SK-N-SH (cell line): ENCODE results near the gene TCEAL7. TPM values are rescaled to one million over a fixed set of nuclear protein-coding genes. Genes with fewer than 3 reads are reported as not detected.
A peak's percentile ranks its signal among the peaks of the same experiment; 100 is the strongest.

Experiments used
- CTCF ChIA-PET: fragments of 300-600, 350-600 bp; formaldehyde crosslinking; extraction: SDS; loops from one replicate; lab custom pipeline; 2021; lab: Yijun Ruan, JAX
- POLR2A ChIA-PET: fragments of 350-600 bp; sonication (Branson Sonifier 250); formaldehyde crosslinking; extraction: SDS; loops from one replicate; lab custom pipeline; 2020; ENCODE audit warnings: antibody characterized with exemption, inconsistent platforms; lab: Yijun Ruan, JAX
- DNase-seq: peaks from one replicate; pipeline ENCODE4 v3.0.0; 2012
- H2AFZ ChIP-seq: fragments of 200-600 bp; sonication (generic); 2 replicates; pipeline ENCODE4 v1.8.1; 2016; ENCODE audit warnings: antibody characterized with exemption, mild to moderate bottlenecking, low read depth
- H3F3A ChIP-seq: fragments of 200-600 bp; sonication (generic); replicated peaks from 2 replicates; pipeline ENCODE3; 2016; ENCODE audit warnings: antibody characterized with exemption, mild to moderate bottlenecking; ENCODE audit not compliant: insufficient read depth
- H3K27ac ChIP-seq, 2 experiments: fragments of 200-500 bp in 1 of 2; fragments of 200-600 bp in 1 of 2; sonication (Bioruptor generic) in 1 of 2; sonication (generic), shearing (Covaris generic) in 1 of 2; 2 replicates each; pipeline versions ENCODE4 v1.5.1 to v1.6.1; 2014 to 2016; ENCODE audit warnings: low read depth in 2 of 2, inconsistent platforms in 1 of 2, low read length in 1 of 2, mild to moderate bottlenecking in 1 of 2, mixed read lengths in 1 of 2
- H3K27me3 ChIP-seq: fragments of 200-600 bp; sonication (generic), shearing (Covaris generic); 2 replicates; pipeline ENCODE4 v1.6.1; 2016; ENCODE audit warnings: mixed run types; ENCODE audit not compliant: insufficient read depth
- H3K36me3 ChIP-seq, 2 experiments: fragments of 200-500 bp in 1 of 2; fragments of 200-600 bp in 1 of 2; sonication (Bioruptor generic) in 1 of 2; sonication (generic) in 1 of 2; replicated peaks in 1 of 2; 2 replicates each; pipeline versions ENCODE3 to v1.5.1; 2014 to 2016; ENCODE audit warnings: low read length in 1 of 2, mild to moderate bottlenecking in 1 of 2; ENCODE audit not compliant: insufficient read depth in 2 of 2, control insufficient read depth in 1 of 2
- H3K4me1 ChIP-seq, 2 experiments: fragments of 200-500 bp in 1 of 2; fragments of 200-600 bp in 1 of 2; sonication (Bioruptor generic) in 1 of 2; sonication (generic), shearing (Covaris generic) in 1 of 2; 2 replicates each; pipeline versions ENCODE4 v1.5.1 to v1.6.1; 2014 to 2016; ENCODE audit warnings: low read depth in 1 of 2, low read length in 1 of 2, mixed run types in 1 of 2; ENCODE audit not compliant: insufficient read depth in 2 of 2, control insufficient read depth in 1 of 2
- H3K4me2 ChIP-seq: fragments of 200-600 bp; sonication (generic), shearing (Covaris generic); 2 replicates; pipeline ENCODE4 v1.6.1; 2017; ENCODE audit warnings: mixed run types
- H3K4me3 ChIP-seq, 2 experiments: fragments of 200-500 bp in 1 of 2; fragments of 200-600 bp in 1 of 2; sonication (Bioruptor generic) in 1 of 2; sonication (generic), shearing (Covaris generic) in 1 of 2; 2 replicates each; pipeline versions ENCODE4 v1.5.1 to v1.8.1; 2014 to 2016; ENCODE audit warnings: low read depth in 2 of 2, inconsistent platforms in 1 of 2, low read length in 1 of 2, mild to moderate bottlenecking in 1 of 2, mixed read lengths in 1 of 2, moderate library complexity in 1 of 2
- H3K79me2 ChIP-seq: fragments of 200-600 bp; sonication (generic); 2 replicates; pipeline ENCODE4 v1.8.1; 2017; ENCODE audit warnings: mild to moderate bottlenecking; ENCODE audit not compliant: insufficient read depth
- H3K9ac ChIP-seq: fragments of 200-600 bp; sonication (generic); 2 replicates; pipeline ENCODE4 v1.6.1; 2017; ENCODE audit warnings: mixed run types
- H3K9me2 ChIP-seq: fragments of 200-600 bp; sonication (generic); 2 replicates; pipeline ENCODE4 v1.6.1; 2017; ENCODE audit warnings: mixed run types
- H3K9me3 ChIP-seq: fragments of 200-600 bp; sonication (generic); 2 replicates; pipeline ENCODE4 v1.6.1; 2017; ENCODE audit warnings: mixed run types, mild to moderate bottlenecking, moderate library complexity
- H4K20me1 ChIP-seq: fragments of 200-600 bp; sonication (generic); 2 replicates; pipeline ENCODE4 v1.6.1; 2017; ENCODE audit warnings: mild to moderate bottlenecking, mixed run types; ENCODE audit not compliant: insufficient read depth
- ELF1 ChIP-seq: IDR thresholded peaks from 2 replicates; pipeline ENCODE4 v1.4.0; 2012
- EZH2phosphoT487 ChIP-seq: fragments of 200-600 bp; sonication (generic); IDR thresholded peaks from 2 replicates; pipeline ENCODE4 v1.6.1; 2017; ENCODE audit warnings: low read depth, mixed run types, mild to moderate bottlenecking, antibody characterized with exemption, moderate library complexity, borderline replicate concordance
- FOSL2 ChIP-seq: IDR thresholded peaks from 2 replicates; pipeline ENCODE4 v1.4.0; 2012; ENCODE audit warnings: low read depth, mild to moderate bottlenecking, moderate library complexity, borderline replicate concordance
- FOXJ3 ChIP-seq: sonication (generic); formaldehyde crosslinking; IDR thresholded peaks from 2 replicates; pipeline ENCODE4 v1.5.1; 2020; ENCODE audit warnings: mild to moderate bottlenecking, missing genetic modification reagents
- JUND ChIP-seq: IDR thresholded peaks from 2 replicates; pipeline ENCODE4 v1.4.0; 2012
- MEF2A ChIP-seq: IDR thresholded peaks from 2 replicates; pipeline ENCODE4 v1.4.0; 2012; ENCODE audit warnings: low read depth, borderline replicate concordance
- NRF1 ChIP-seq: IDR thresholded peaks from 2 replicates; pipeline ENCODE4 v1.6.1; 2012; ENCODE audit warnings: low read depth, mild to moderate bottlenecking, low read length
- RFX5 ChIP-seq: IDR thresholded peaks from 2 replicates; pipeline ENCODE4 v1.6.1; 2012; ENCODE audit warnings: mild to moderate bottlenecking, improper control_type of control experiment, low read length
- RXRA ChIP-seq: IDR thresholded peaks from 2 replicates; pipeline ENCODE4 v1.4.0; 2012; ENCODE audit warnings: low read depth, mild to moderate bottlenecking, borderline replicate concordance
- SIN3A ChIP-seq: IDR thresholded peaks from 2 replicates; pipeline ENCODE4 v1.6.1; 2012; ENCODE audit warnings: low read depth, mild to moderate bottlenecking, low read length, moderate library complexity, borderline replicate concordance
- SMC3 ChIP-seq: IDR thresholded peaks from 2 replicates; pipeline ENCODE4 v1.6.1; 2012; ENCODE audit warnings: low read depth, low read length, improper control_type of control experiment
- TCF12 ChIP-seq: IDR thresholded peaks from 2 replicates; pipeline ENCODE4 v1.4.0; 2012
- YY1 ChIP-seq: IDR thresholded peaks from 2 replicates; pipeline ENCODE4 v1.4.0; 2012; ENCODE audit warnings: low read depth, mild to moderate bottlenecking
- WGBS: methylation state at CpG from one replicate; pipeline ENCODE4 v1.1.6; 2017; ENCODE audit warnings: low lambda C conversion rate; 5-methylcytosine and 5-hydroxymethylcytosine counted together
- polyA plus RNA-seq, 3 experiments: library from polyadenylated mRNA; depleted of rRNA; stranded (reverse); fragments of >200 nt; gene quantifications; 2 replicates each; pipeline ENCODE4 v1.2.3, GENCODE V29; 2012
- TF ChIP-seq, protein P1 (sequence below): fragments of 200-600 bp; sonication (generic); IDR thresholded peaks from 2 replicates; pipeline ENCODE4 v1.6.1; 2017; ENCODE audit warnings: antibody characterized with exemption, mild to moderate bottlenecking, moderate library complexity
- TF ChIP-seq, protein P2 (sequence below): IDR thresholded peaks from 2 replicates; pipeline ENCODE4 v1.6.1; 2012; ENCODE audit warnings: mild to moderate bottlenecking, low read depth, low read length, moderate library complexity
- TF ChIP-seq, protein P3 (sequence below): IDR thresholded peaks from 2 replicates; pipeline ENCODE4 v1.4.0; 2012; ENCODE audit warnings: low read depth

Gene TCEAL7
- polyA plus RNA-seq, 1 of the 3 experiments (the other 2 are of a cell fraction), result 20.2 TPM

DNA sequence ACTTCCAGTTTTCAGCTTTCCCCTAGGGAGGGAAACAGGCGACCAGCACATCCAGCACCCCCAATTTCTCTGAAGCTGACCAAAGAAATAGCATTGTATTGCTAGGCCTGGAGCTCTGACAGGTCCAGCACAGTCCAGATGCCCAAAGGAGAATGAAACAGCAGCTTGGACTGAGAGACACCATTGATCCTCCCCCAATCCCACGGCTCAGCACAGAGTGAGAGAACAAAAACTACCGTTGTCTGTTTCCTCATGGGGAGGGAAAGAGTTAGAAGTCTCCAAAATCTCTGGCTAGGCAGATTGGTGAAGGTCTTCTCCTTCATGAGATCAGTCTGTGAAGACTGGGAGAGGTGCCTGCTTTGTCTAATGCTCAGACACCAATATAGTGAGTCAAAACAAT is 8.6 kb downstream of the TCEAL7 start:
- H2AFZ ChIP-seq, result no peak overlapping the region
- no peaks in the 10 kb centered on the region for H3K4me1 ChIP-seq
- no peaks in the 10 kb centered on the region for H3K9me2 ChIP-seq
- no peaks in the 10 kb centered on the region for H3K9me3 ChIP-seq
- POLR2A ChIA-PET, result interaction anchor here (1.0 kb wide), 1 partner anchor 9 kb away, joined by 3 read pairs; the partner anchor contains the start of gene TCEAL7
- DNase-seq, result no peak
- H3F3A ChIP-seq, result no peaks in the 10 kb centered on the region
- H3K27me3 ChIP-seq, result 0 out of 2 replicates have a peak, but pooled peaks cover 6% of the 10 kb centered on the region
- H4K20me1 ChIP-seq, result no peaks in the 10 kb centered on the region
- TF ChIP-seq EZH2phosphoT487, result no peak
- no peak for TF ChIP-seq SIN3A
- no peak for TF ChIP-seq ELF1
- no peak for TF ChIP-seq FOSL2
- TF ChIP-seq RXRA, result no peak
- TF ChIP-seq, protein P1, sequence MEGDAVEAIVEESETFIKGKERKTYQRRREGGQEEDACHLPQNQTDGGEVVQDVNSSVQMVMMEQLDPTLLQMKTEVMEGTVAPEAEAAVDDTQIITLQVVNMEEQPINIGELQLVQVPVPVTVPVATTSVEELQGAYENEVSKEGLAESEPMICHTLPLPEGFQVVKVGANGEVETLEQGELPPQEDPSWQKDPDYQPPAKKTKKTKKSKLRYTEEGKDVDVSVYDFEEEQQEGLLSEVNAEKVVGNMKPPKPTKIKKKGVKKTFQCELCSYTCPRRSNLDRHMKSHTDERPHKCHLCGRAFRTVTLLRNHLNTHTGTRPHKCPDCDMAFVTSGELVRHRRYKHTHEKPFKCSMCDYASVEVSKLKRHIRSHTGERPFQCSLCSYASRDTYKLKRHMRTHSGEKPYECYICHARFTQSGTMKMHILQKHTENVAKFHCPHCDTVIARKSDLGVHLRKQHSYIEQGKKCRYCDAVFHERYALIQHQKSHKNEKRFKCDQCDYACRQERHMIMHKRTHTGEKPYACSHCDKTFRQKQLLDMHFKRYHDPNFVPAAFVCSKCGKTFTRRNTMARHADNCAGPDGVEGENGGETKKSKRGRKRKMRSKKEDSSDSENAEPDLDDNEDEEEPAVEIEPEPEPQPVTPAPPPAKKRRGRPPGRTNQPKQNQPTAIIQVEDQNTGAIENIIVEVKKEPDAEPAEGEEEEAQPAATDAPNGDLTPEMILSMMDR, result no peak
- no peak for TF ChIP-seq NRF1
- TF ChIP-seq, protein P2, sequence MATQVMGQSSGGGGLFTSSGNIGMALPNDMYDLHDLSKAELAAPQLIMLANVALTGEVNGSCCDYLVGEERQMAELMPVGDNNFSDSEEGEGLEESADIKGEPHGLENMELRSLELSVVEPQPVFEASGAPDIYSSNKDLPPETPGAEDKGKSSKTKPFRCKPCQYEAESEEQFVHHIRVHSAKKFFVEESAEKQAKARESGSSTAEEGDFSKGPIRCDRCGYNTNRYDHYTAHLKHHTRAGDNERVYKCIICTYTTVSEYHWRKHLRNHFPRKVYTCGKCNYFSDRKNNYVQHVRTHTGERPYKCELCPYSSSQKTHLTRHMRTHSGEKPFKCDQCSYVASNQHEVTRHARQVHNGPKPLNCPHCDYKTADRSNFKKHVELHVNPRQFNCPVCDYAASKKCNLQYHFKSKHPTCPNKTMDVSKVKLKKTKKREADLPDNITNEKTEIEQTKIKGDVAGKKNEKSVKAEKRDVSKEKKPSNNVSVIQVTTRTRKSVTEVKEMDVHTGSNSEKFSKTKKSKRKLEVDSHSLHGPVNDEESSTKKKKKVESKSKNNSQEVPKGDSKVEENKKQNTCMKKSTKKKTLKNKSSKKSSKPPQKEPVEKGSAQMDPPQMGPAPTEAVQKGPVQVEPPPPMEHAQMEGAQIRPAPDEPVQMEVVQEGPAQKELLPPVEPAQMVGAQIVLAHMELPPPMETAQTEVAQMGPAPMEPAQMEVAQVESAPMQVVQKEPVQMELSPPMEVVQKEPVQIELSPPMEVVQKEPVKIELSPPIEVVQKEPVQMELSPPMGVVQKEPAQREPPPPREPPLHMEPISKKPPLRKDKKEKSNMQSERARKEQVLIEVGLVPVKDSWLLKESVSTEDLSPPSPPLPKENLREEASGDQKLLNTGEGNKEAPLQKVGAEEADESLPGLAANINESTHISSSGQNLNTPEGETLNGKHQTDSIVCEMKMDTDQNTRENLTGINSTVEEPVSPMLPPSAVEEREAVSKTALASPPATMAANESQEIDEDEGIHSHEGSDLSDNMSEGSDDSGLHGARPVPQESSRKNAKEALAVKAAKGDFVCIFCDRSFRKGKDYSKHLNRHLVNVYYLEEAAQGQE, result no peak
- TF ChIP-seq TCF12, result no peak
- TF ChIP-seq, all 33 proteins: peak for 0
- Histone ChIP-seq H3K9ac (no peak overlapping the region), H3K27ac (no peak overlapping the region), H3K79me2 (no peaks in the 10 kb centered on the region), H3K36me3 (no peaks in the 10 kb centered on the region), H3K4me2 (no peak overlapping the region), H3K4me3 (no peak overlapping the region)
- CTCF ChIA-PET, result interaction anchor here (0.7 to 1.7 kb wide), 3 partner anchors 11 to 126 kb away, joined by 3 to 4 read pairs (median 3); partner anchors contain the start of gene TCEAL9
- WGBS, result 55% methylated on average over 3 of the region's 3 CpGs

DNA sequence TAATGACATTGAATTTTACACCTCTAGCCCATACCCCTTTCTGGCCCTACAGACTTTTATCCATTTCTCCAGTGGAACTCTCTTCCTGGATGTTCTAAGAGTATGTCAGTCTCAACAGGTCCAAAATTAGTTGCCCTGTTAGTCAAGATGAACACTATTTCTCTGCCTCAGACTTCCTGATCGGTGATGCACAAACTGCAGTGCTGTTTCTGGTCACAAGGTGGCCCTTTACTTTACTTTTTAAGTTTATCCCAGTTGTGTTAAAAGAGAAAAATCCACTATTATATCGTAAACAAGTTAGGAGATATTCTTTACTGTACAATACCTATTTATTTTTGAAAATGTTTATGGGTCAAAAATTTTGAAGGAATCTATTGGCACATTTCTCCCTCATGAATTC is 13.1 kb downstream of the TCEAL7 start:
- 1% methylated on average over 2 of the region's 2 CpGs for WGBS
- ChIA-PET POLR2A (interaction anchor here (0.6 kb wide), 1 partner anchor 13 kb away, joined by 3 read pairs; no protein-coding TSS in a partner anchor), CTCF (interaction anchor here (0.7 to 1.0 kb wide), 6 partner anchors 12 to 125 kb away, joined by 3 to 13 read pairs (median 4); no protein-coding TSS in a partner anchor)
- Histone ChIP-seq H4K20me1 (no peaks in the 10 kb centered on the region), H3F3A (no peaks in the 10 kb centered on the region), H3K9ac (no peak overlapping the region), H3K36me3 (no peaks in the 10 kb centered on the region), H3K9me3 (no peaks in the 10 kb centered on the region), H3K4me1 (no peaks in the 10 kb centered on the region), H3K4me2 (no peak overlapping the region), H3K27ac (no peak overlapping the region), H3K79me2 (no peaks in the 10 kb centered on the region), H3K4me3 (no peak overlapping the region), H3K9me2 (no peaks in the 10 kb centered on the region), H2AFZ (no peak overlapping the region), H3K27me3 (0 out of 2 replicates have a peak, but pooled peaks cover 6% of the 10 kb centered on the region)
- DNase-seq, result peak; percentile 44
- TF ChIP-seq, protein P1, result peak; percentile 77
- no peak for TF ChIP-seq NRF1
- no peak for TF ChIP-seq SIN3A
- TF ChIP-seq YY1, result no peak
- TF ChIP-seq, protein P3, sequence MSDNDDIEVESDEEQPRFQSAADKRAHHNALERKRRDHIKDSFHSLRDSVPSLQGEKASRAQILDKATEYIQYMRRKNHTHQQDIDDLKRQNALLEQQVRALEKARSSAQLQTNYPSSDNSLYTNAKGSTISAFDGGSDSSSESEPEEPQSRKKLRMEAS, result no peak
- TF ChIP-seq SMC3, result peak; percentile 57
- TF ChIP-seq FOXJ3 (CRISPR knock-in tag), result no peak
- no peak for TF ChIP-seq MEF2A
- TF ChIP-seq JUND, result no peak
- no peak for TF ChIP-seq RFX5
